Activated CD4-positive, alpha-beta T cell treated with anti-CD3 and anti-CD28 coated beads, Interleukin-2, amount 50 U/mL, for 16 hours (primary cell): Measurements from ENCODE around the gene KIF26A.

Experiments
- DNase-seq: peaks from one replicate; pipeline ENCODE4 v3.0.0-alpha.2; 2020

The KIF26A gene

GRCh38 chr14:104138098-104138717 lies at the start of gene KIF26A:
KIF26A (plus strand) TSS chr14:104138587; CDS start chr14:104138723, 136 bp downstream.
- DNase-seq, result peak; percentile 15

- DNase-seq, result no peak
Observed at GRCh38 chr14:104090071-104090748, 48.2 kb upstream of the KIF26A start.

- DNase-seq, result no peak
Observed at GRCh38 chr14:104091061-104091926, 47.1 kb upstream of the KIF26A start.

- DNase-seq, result no peak
Observed at GRCh38 chr14:104091927-104092771, 46.2 kb upstream of the KIF26A start.

- no peak for DNase-seq
Observed at GRCh38 chr14:104092931-104093365, 45.4 kb upstream of the KIF26A start.

- DNase-seq, result peak; percentile 16
Observed at GRCh38 chr14:104093366-104094055, 44.9 kb upstream of the KIF26A start.

GRCh38 chr14:104094056-104094708 lies 44.2 kb upstream of the KIF26A start:
- DNase-seq, result no peak

GRCh38 chr14:104094709-104095425 lies 43.5 kb upstream of the KIF26A start:
- DNase-seq, result peak; percentile 67

- no peak for DNase-seq
Observed at GRCh38 chr14:104095426-104096310, 42.7 kb upstream of the KIF26A start.

GRCh38 chr14:104096318-104096717 lies 42.1 kb upstream of the KIF26A start:
- DNase-seq, result no peak

GRCh38 chr14:104096751-104097700 lies 41.4 kb upstream of the KIF26A start:
- no peak for DNase-seq

- DNase-seq, result no peak
Observed at GRCh38 chr14:104098272-104099095, 39.9 kb upstream of the KIF26A start.

GRCh38 chr14:104099096-104100041 lies 39.0 kb upstream of the KIF26A start:
- DNase-seq, result no peak

- DNase-seq, result no peak
Observed at GRCh38 chr14:104100171-104101085, 38.0 kb upstream of the KIF26A start.

- no peak for DNase-seq
Observed at GRCh38 chr14:104101086-104101621, 37.2 kb upstream of the KIF26A start.
